ENCODE results near the gene EFEMP1.

Gene EFEMP1

GRCh38 chr2:55954306-55955035 is 30.9 kb upstream of the EFEMP1 start:
- H3K9me3 ChIP-seq (ENCODE audit: control insufficient read depth, low read length), result no peaks in the 10 kb centered on the region
- WGBS, 2 experiments, result 81 to 88% methylated on average over 4 of the region's 4 CpGs
- H3K27me3 ChIP-seq (ENCODE audit: control insufficient read depth, insufficient read depth, low read length, poor library complexity, severe bottlenecking), result no peaks in the 10 kb centered on the region
- H3K36me3 ChIP-seq (ENCODE audit: control insufficient read depth, insufficient read depth, low read length), result no peaks in the 10 kb centered on the region
- no peak overlapping the region for H3K27ac ChIP-seq (ENCODE audit: insufficient read depth, low read depth, low read length, poor library complexity, severe bottlenecking)
- no peak overlapping the region for H3K4me3 ChIP-seq (ENCODE audit: insufficient read depth, low read depth, low read length)
- H3K4me1 ChIP-seq (ENCODE audit: control insufficient read depth, insufficient read depth, low read length), result no peaks in the 10 kb centered on the region

DNA sequence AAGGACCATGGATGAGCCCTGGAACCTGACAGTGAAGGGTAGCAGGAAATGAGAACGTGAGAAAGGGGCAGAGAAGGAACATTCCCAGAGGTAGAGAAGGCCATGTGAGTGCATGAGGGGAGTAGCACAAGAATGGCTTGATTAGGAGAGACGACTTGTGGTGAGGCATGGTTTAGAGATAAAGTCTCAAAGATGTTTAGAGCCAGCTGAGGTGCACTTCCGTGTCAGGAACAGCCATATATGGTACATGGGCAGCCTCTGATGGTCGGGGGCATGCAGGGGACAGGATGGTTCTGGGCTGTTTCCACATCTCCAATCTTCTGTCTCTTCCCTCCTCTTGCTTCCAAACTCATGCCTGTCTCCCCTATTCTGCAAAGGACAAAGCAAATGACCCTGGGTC is 28.8 kb upstream of the EFEMP1 start:
- Histone ChIP-seq H3K4me1 (ENCODE audit: control insufficient read depth, insufficient read depth, low read length) (no peaks in the 10 kb centered on the region), H3K4me3 (ENCODE audit: insufficient read depth, low read depth, low read length) (no peak overlapping the region), H3K27me3 (ENCODE audit: control insufficient read depth, insufficient read depth, low read length, poor library complexity, severe bottlenecking) (no peaks in the 10 kb centered on the region), H3K36me3 (ENCODE audit: control insufficient read depth, insufficient read depth, low read length) (no peaks in the 10 kb centered on the region), H3K9me3 (ENCODE audit: control insufficient read depth, low read length) (no peaks in the 10 kb centered on the region), H3K27ac (ENCODE audit: insufficient read depth, low read depth, low read length, poor library complexity, severe bottlenecking) (no peak overlapping the region)
- 86 to 90% methylated on average over 4 of the region's 4 CpGs for WGBS, 2 experiments

DNA sequence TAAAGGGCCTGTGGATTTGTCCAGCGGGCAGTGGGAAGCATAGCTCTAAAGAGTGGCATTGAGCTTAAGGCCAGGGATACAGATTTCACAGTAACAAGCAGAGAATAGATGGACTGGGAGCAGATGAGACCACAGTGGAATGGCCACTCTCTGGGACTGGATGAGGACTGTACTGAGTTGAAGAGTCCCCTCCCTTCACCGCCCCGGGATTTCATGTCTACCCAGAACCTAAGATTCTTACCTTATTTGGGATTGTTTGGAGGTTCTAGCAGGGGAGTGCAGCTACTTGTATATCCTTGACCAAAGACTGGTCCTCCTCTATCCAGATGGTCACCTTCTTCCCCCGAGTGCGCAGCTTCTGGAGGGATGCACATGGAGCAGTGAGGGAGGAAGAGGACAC is 28.0 kb upstream of the EFEMP1 start:
- Histone ChIP-seq H3K36me3 (ENCODE audit: control insufficient read depth, insufficient read depth, low read length) (no peaks in the 10 kb centered on the region), H3K4me3 (ENCODE audit: insufficient read depth, low read depth, low read length) (no peak overlapping the region), H3K27me3 (ENCODE audit: control insufficient read depth, insufficient read depth, low read length, poor library complexity, severe bottlenecking) (no peaks in the 10 kb centered on the region), H3K4me1 (ENCODE audit: control insufficient read depth, insufficient read depth, low read length) (no peaks in the 10 kb centered on the region), H3K27ac (ENCODE audit: insufficient read depth, low read depth, low read length, poor library complexity, severe bottlenecking) (no peak overlapping the region), H3K9me3 (ENCODE audit: control insufficient read depth, low read length) (no peaks in the 10 kb centered on the region)
- 93 to 95% methylated on average over 5 of the region's 5 CpGs for WGBS, 2 experiments

DNA sequence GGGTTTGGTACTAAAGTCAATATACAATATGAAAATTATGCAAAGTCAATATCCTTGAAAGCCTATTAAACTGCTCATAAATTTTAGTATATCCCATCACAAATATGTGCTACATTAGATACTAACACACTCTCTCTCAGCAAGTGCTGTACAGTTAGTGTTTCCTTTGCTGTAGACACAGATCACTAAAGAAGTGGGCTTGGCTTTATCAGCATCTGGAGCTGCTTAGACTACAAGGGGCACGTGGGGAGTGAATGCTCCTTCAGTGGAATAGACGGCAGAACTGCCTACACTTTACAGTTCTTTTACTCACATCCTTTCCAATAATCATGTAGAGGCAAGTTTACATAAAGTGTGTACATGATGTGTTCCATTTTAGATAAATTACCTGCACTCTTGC is 26.0 kb upstream of the EFEMP1 start:
- Histone ChIP-seq H3K27ac (ENCODE audit: insufficient read depth, low read depth, low read length, poor library complexity, severe bottlenecking) (no peak overlapping the region), H3K9me3 (ENCODE audit: control insufficient read depth, low read length) (no peaks in the 10 kb centered on the region), H3K27me3 (ENCODE audit: control insufficient read depth, insufficient read depth, low read length, poor library complexity, severe bottlenecking) (no peaks in the 10 kb centered on the region), H3K4me3 (ENCODE audit: insufficient read depth, low read depth, low read length) (no peak overlapping the region), H3K4me1 (ENCODE audit: control insufficient read depth, insufficient read depth, low read length) (no peaks in the 10 kb centered on the region), H3K36me3 (ENCODE audit: control insufficient read depth, insufficient read depth, low read length) (no peaks in the 10 kb centered on the region)
- 91 to 95% methylated on average over 2 of the region's 2 CpGs for WGBS, 2 experiments

GRCh38 chr2:55949211-55949610 is 25.6 kb upstream of the EFEMP1 start:
- Histone ChIP-seq H3K9me3 (ENCODE audit: control insufficient read depth, low read length) (no peaks in the 10 kb centered on the region), H3K36me3 (ENCODE audit: control insufficient read depth, insufficient read depth, low read length) (no peaks in the 10 kb centered on the region), H3K27me3 (ENCODE audit: control insufficient read depth, insufficient read depth, low read length, poor library complexity, severe bottlenecking) (no peaks in the 10 kb centered on the region), H3K27ac (ENCODE audit: insufficient read depth, low read depth, low read length, poor library complexity, severe bottlenecking) (no peak overlapping the region), H3K4me3 (ENCODE audit: insufficient read depth, low read depth, low read length) (no peak overlapping the region), H3K4me1 (ENCODE audit: control insufficient read depth, insufficient read depth, low read length) (no peaks in the 10 kb centered on the region)

- Histone ChIP-seq H3K27me3 (ENCODE audit: control insufficient read depth, insufficient read depth, low read length, poor library complexity, severe bottlenecking) (no peaks in the 10 kb centered on the region), H3K27ac (ENCODE audit: insufficient read depth, low read depth, low read length, poor library complexity, severe bottlenecking) (no peak overlapping the region), H3K4me3 (ENCODE audit: insufficient read depth, low read depth, low read length) (no peak overlapping the region), H3K9me3 (ENCODE audit: control insufficient read depth, low read length) (no peaks in the 10 kb centered on the region), H3K4me1 (ENCODE audit: control insufficient read depth, insufficient read depth, low read length) (no peaks in the 10 kb centered on the region), H3K36me3 (ENCODE audit: control insufficient read depth, insufficient read depth, low read length) (no peaks in the 10 kb centered on the region)
Measured at GRCh38 chr2:55948176-55948923, 24.8 kb upstream of the EFEMP1 start.

DNA sequence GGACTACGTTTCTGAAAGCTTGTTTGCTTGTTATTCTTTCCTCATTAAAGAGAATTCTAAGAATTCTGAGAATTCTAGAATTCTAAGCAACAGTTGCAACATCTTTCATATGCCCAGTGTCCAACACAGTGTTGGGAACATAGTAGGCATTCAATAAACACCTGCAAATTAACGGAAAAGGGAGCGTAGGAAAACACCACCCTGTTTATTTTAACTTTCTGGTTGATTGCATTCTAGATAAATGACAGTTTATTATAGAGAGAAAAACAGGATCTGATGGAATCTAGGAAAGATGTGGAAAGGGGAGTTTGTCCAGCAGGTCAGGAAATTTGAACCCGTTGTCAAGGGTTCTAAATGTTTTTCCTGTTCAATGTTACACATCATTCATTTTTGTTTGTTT is 24.2 kb upstream of the EFEMP1 start:
- H3K4me3 ChIP-seq (ENCODE audit: insufficient read depth, low read depth, low read length), result no peak overlapping the region
- H3K27ac ChIP-seq (ENCODE audit: insufficient read depth, low read depth, low read length, poor library complexity, severe bottlenecking), result no peak overlapping the region
- H3K9me3 ChIP-seq (ENCODE audit: control insufficient read depth, low read length), result no peaks in the 10 kb centered on the region
- no peaks in the 10 kb centered on the region for H3K4me1 ChIP-seq (ENCODE audit: control insufficient read depth, insufficient read depth, low read length)
- H3K36me3 ChIP-seq (ENCODE audit: control insufficient read depth, insufficient read depth, low read length), result no peaks in the 10 kb centered on the region
- 94 to 97% methylated on average over 3 to 4 of the region's 4 CpGs for WGBS, 2 experiments
- no peaks in the 10 kb centered on the region for H3K27me3 ChIP-seq (ENCODE audit: control insufficient read depth, insufficient read depth, low read length, poor library complexity, severe bottlenecking)

- Histone ChIP-seq H3K36me3 (ENCODE audit: control insufficient read depth, insufficient read depth, low read length) (no peaks in the 10 kb centered on the region), H3K27me3 (ENCODE audit: control insufficient read depth, insufficient read depth, low read length, poor library complexity, severe bottlenecking) (no peaks in the 10 kb centered on the region), H3K9me3 (ENCODE audit: control insufficient read depth, low read length) (no peaks in the 10 kb centered on the region), H3K27ac (ENCODE audit: insufficient read depth, low read depth, low read length, poor library complexity, severe bottlenecking) (no peak overlapping the region), H3K4me3 (ENCODE audit: insufficient read depth, low read depth, low read length) (no peak overlapping the region), H3K4me1 (ENCODE audit: control insufficient read depth, insufficient read depth, low read length) (no peaks in the 10 kb centered on the region)
- 86% methylated on average over 1 of the region's 1 CpG; no CpG with 5 or more reads in 1 of the 2 experiments for WGBS, 2 experiments
Measured at GRCh38 chr2:55946793-55947192, 23.2 kb upstream of the EFEMP1 start.

DNA sequence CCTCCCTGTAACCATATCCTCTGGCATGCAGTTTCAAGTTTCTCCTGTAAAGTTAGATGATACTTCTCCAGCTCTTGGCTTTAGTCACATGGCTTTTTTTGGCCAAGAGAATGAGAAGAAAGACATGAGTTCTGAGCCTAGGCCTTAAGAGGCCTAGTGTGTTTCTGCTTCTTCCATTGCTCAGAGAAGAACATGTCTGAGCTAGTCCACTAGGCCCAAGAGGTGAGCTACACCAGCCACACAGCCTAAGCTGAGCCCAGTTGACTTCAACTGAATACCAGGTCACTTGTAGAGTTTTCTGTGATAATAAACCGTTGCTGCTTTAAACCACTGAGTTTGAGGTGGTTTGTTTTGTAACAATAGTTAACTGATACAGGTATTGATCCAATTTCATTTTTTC is 19.9 kb upstream of the EFEMP1 start:
- H3K4me3 ChIP-seq (ENCODE audit: insufficient read depth, low read depth, low read length), result no peak overlapping the region
- H3K4me1 ChIP-seq (ENCODE audit: control insufficient read depth, insufficient read depth, low read length), result no peaks in the 10 kb centered on the region
- no peaks in the 10 kb centered on the region for H3K9me3 ChIP-seq (ENCODE audit: control insufficient read depth, low read length)
- no peaks in the 10 kb centered on the region for H3K36me3 ChIP-seq (ENCODE audit: control insufficient read depth, insufficient read depth, low read length)
- no peak overlapping the region for H3K27ac ChIP-seq (ENCODE audit: insufficient read depth, low read depth, low read length, poor library complexity, severe bottlenecking)
- 93 to 100% methylated on average over 1 of the region's 1 CpG for WGBS, 2 experiments
- H3K27me3 ChIP-seq (ENCODE audit: control insufficient read depth, insufficient read depth, low read length, poor library complexity, severe bottlenecking), result no peaks in the 10 kb centered on the region

DNA sequence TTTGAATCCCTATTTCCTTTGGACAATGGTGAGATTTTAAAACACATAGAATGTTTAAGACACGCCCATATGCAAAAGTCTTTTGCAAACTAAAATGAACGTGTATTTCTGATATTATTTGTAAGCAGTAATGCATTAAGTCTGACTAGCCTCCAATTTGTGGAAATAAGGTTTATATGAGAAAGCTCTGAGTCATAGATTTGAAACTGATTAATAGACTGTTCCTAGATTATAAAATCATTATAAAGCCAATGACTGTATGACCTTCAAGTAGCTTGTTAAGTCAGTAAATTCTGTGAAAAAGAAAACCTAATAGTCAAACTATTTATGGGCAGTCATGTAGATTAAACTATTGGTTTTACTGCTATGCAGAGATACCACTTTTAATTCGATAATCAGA is 12.8 kb upstream of the EFEMP1 start:
- Histone ChIP-seq H3K4me3 (ENCODE audit: insufficient read depth, low read depth, low read length) (no peak overlapping the region), H3K27me3 (ENCODE audit: control insufficient read depth, insufficient read depth, low read length, poor library complexity, severe bottlenecking) (no peaks in the 10 kb centered on the region), H3K36me3 (ENCODE audit: control insufficient read depth, insufficient read depth, low read length) (no peaks in the 10 kb centered on the region), H3K27ac (ENCODE audit: insufficient read depth, low read depth, low read length, poor library complexity, severe bottlenecking) (no peak overlapping the region), H3K4me1 (ENCODE audit: control insufficient read depth, insufficient read depth, low read length) (no peaks in the 10 kb centered on the region), H3K9me3 (ENCODE audit: control insufficient read depth, low read length) (no peaks in the 10 kb centered on the region)
- 62 to 64% methylated on average over 3 of the region's 3 CpGs for WGBS, 2 experiments
